SU-DHL-6 (cell line): ENCODE results near the gene PLIN4.

ENCODE experiments used
- EZH2phosphoT487 ChIP-seq: fragments of 200-600 bp; sonication (generic), shearing (Covaris generic); conservative IDR thresholded peaks from 2 replicates; pipeline ENCODE4 v1.6.1; 2018; ENCODE audit warnings: mild to moderate bottlenecking, antibody characterized with exemption, low read length, moderate library complexity, mixed read lengths
- TF ChIP-seq, protein P1 (sequence below): fragments of 200-600 bp; sonication (generic); IDR thresholded peaks from one replicate; pipeline ENCODE4 v1.5.1; 2017; ENCODE audit warnings: antibody characterized with exemption, mild to moderate bottlenecking, low read length, moderate library complexity; ENCODE audit not compliant: insufficient read depth, poor library complexity, severe bottlenecking

DNA sequence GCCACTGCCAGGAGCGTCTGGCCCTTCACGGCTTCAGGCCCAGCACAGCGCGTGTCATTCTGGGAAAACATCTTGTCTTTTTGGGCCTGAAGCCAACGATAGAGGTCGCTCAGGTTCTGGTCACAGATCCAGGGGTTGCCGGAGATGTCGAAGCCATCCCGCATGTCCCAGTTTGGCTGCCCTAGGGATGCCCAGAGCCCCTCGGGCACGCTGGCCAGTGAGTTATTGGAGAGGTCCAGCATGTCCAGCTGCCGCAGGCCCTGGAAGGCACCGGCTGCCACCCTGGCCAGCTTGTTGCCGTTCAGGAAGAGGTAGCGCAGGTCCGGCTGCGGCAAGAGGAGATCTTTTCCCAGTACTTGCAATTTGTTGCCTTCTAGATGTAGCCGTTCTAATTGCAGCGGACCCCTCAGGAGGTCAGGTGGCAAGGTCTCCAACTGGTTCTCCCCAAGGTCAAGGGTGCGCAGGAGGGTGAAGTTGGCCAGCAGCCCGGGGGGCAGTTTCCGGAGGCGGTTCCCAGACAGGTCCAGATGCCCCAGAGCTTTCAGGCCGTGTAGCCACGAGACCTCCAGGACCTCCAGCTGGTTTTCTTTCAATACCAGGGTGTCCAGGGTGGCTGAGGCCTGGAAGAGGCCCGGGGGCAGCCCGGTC lies 19.8 kb upstream of the PLIN4 start:
- TF ChIP-seq, protein P1, sequence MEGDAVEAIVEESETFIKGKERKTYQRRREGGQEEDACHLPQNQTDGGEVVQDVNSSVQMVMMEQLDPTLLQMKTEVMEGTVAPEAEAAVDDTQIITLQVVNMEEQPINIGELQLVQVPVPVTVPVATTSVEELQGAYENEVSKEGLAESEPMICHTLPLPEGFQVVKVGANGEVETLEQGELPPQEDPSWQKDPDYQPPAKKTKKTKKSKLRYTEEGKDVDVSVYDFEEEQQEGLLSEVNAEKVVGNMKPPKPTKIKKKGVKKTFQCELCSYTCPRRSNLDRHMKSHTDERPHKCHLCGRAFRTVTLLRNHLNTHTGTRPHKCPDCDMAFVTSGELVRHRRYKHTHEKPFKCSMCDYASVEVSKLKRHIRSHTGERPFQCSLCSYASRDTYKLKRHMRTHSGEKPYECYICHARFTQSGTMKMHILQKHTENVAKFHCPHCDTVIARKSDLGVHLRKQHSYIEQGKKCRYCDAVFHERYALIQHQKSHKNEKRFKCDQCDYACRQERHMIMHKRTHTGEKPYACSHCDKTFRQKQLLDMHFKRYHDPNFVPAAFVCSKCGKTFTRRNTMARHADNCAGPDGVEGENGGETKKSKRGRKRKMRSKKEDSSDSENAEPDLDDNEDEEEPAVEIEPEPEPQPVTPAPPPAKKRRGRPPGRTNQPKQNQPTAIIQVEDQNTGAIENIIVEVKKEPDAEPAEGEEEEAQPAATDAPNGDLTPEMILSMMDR: no peak
- TF ChIP-seq EZH2phosphoT487: no peak
